Kidney glomerular epithelial cell (primary cell): ENCODE measurements around the gene UTP20.
"Not testable (repeated sequence)": the region's sequence is repeated elsewhere in the genome, so short reads cannot be mapped to it uniquely, and the experiment has no call there.

Experiments used
- DNase-seq: peaks from one replicate; lab custom pipeline; 2025; lab: John Stamatoyannopoulos, UW

Gene UTP20

GRCh38 chr12:101327546-101327945, 47.6 kb downstream of the UTP20 start:
- no peak for DNase-seq

- no peak for DNase-seq
Observed at GRCh38 chr12:101328917-101329316, 49.0 kb downstream of the UTP20 start.

DNA sequence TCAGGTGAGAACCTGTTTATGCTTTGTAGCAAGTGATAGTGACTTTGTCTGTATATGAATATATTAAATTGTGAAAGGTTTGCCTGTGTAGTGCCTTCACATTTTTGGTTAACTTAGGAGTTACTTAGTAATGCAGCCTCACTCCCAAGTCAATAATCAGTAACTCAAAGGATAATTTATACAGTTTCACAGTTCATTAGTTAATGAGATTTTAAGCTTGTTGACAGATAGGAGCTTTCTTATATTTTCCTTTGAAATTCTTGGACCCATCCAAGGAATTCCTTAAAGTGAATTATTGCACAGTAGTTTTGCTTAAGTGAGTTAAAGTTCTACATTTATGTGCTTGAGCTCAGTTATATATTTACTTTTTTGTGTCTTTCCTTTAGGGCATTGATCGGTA, 50.7 kb downstream of the UTP20 start:
- DNase-seq, result no peak

- no peak for DNase-seq
Observed at GRCh38 chr12:101336437-101336836, 56.5 kb downstream of the UTP20 start.

GRCh38 chr12:101338087-101338486, 58.2 kb downstream of the UTP20 start:
- no peak for DNase-seq

GRCh38 chr12:101343893-101344292, 64.0 kb downstream of the UTP20 start:
- DNase-seq, result no peak

DNA sequence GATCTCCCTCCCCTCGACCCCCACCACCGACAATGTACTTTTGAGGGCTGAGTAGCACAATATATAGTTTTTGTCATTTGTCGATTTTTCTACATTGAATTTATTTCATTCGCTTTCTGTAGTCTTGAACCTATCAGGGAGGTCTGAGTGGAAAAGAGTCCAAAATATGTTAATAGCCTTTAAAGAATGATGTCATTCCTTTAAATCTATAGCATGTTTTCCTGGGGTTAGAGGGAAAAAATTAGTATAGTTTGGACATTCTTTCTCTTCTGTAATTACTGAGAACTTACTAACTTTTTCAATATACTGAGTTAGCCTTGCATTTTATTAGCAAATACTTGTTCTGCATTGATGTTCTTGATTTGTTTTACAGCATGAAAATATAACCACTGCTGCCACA, 71.8 kb downstream of the UTP20 start:
- DNase-seq, result no peak

DNA sequence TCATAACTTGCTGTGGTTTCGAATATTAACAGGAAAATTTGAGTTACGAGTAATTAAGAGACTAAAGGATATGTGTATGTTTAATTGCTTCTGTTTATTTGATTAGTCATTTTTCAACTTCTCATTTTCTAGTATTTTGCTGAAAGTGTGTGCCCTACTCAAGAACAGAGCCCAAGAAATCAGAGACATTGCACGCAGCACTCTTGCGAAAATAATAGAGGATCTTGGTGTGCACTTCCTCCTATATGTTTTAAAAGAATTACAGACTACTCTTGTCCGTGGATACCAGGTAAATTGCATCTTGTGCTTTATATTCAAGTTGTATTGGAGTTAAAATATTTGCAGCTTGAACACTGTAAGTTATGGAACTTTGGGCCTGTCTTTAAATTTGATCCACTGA, 76.9 kb downstream of the UTP20 start:
- no peak for DNase-seq

DNA sequence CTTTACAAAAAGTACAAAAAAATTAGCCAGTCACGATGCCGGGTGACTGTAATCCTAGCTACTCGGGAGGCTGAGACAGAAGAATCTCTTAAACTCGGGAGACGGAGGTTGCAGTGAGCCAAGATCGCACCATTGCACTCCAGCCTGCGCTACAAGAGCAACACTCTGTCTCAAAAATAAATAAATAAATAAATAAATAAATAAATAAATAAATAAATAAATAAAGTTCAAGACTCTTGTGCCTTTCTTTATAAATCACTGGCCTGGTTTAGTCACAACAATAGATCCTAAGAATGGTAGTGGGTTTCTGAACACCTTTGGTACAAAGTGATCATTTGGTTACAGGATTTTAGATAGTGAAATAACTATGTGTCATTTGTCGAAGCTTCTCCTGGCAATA, 81.5 kb downstream of the UTP20 start:
- no peak for DNase-seq

- no peak for DNase-seq
Observed at GRCh38 chr12:101368016-101368415, 88.1 kb downstream of the UTP20 start.

- DNase-seq, result no peak
Observed at GRCh38 chr12:101372431-101372830, 92.5 kb downstream of the UTP20 start.

DNA sequence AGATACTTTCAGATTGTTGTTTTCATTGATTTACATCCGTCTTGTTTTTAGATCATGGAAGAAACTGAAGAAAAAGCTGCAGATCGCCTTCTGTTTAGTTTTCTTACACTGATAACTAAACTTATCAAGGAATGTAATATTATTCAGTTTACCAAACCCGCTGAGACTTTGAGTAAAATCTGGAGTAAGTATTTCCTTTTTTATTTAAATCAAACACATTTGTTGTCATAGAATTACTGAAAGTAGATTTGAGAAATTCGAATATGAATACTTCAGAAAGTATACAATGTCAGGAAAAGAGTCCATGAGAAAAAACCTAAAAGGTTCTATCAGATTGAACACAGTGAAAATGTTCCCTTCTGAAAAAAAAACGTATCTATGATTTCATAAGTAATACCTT, 95.7 kb downstream of the UTP20 start:
- DNase-seq, result no peak

DNA sequence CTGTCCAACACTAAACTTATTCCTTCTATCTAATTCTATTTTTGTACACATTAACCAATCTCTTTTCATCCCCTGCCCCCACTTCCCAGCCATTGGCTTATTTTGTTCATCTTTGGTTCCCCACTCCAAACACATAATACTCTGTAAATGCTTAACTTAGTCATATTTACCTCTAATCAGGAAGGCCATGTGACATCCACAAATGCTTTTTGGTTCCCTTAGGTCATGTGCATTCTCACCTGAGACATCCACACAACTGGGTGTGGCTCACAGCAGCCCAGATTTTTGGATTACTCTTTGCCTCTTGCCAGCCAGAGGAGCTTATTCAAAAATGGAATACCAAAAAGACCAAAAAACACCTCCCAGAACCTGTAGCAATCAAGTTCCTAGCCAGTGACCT, 99.2 kb downstream of the UTP20 start:
- DNase-seq, result no peak

DNA sequence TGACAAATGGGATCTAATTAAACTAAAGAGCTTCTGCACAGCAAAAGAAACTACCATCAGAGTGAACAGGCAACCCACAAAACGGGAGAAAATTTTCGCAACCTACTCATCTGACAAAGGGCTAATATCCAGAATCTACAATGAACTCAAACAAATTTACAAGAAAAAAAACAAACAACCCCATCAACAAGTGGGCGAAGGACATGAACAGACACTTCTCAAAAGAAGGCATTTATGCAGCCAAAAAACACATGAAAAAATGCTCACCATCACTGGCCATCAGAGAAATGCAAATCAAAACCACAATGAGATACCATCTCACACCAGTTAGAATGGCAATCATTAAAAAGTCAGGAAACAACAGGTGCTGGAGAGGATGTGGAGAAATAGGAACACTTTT, 111.3 kb downstream of the UTP20 start:
- DNase-seq, result not testable (repeated sequence)

DNA sequence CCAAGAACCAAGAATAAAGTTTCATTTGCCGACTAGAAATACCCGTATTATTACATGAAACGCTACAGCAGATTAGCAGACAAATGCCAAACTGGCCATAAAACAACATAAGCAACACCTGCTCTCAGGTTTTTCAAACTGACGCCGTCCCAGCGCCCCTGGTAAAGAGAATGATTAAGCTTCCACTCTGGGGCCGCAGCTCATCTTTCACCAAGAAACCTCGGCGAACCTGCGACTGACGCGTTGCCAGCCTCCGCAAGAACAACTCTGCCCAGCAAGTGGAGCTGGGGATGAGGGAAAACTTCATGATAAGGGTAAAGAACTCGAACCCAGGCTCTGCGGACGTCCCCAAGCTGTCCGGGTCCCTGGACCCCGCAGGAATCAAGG, 127.1 kb downstream of the UTP20 start:
- DNase-seq, result no peak

DNA sequence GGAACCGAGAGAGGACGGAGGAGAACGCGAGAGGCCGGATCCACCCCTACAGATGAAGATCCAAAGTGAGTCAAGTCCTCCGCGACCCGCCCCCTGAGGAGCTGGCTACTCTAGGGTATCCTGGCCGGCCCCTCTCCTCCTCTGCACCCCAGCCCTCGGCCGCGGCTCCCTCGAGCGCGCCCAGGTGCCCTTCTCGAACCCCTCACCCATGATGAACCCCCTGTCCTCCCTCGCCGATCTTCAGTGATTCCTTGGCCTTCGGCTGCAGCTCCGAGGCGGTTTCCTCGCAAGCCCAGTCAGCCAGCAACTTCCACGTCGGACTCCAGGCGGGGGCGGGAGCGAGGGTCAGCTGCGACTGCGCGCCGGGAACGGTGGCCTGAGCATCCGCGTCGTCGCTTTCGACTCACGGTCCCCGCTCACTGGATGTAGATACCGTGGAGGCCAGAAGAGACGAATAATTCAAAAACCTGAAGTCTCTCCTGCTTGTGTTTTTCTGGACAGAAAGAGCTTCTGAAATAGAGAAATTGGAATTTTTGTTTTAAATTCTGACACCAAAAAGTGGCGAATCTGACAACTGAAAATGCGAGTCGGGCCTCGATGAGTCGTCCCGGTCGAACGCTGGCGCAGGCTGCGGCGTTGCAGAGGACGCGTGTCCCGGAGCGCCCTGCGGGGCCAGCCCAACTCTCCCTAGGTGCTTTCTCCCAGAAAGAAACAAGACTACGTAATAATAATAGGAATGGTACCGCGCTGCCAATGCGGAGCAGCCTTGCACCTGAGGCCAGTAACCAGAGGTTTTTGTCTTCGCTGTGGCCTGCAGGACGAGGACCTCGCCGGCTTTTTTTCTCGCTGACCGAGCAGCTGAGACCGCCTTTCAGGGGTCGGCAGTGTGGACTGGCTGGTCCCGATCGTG, 127.8 kb downstream of the UTP20 start, which contains the start of gene ARL1:
ARL1 (minus strand) TSS at position 337 of the 910 bp plus-strand sequence; CDS start at position 210, 127 bp downstream.
- DNase-seq, result peak; percentile 93

DNA sequence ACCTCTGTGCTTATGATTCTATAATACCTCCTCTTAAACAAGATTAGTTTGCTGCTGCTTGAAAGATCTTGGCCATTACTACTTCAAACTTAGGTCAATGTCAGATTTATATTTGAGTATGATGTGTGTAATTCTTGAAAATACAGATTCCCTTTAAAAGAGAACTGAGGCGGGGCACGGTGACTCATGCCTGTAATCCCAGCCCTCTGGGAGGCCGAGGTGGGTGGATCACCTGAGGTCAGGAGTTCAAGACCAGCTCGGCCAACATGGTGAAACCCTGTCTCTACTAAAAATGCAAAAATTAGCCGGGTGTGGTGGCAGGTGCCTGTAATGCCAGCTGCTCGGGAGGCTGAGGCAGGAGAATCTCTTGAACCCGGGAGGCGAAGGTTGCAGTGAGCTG, 130.3 kb downstream of the UTP20 start:
- not testable (repeated sequence) for DNase-seq

- peak; percentile 51 for DNase-seq
Observed at GRCh38 chr12:101414533-101415119, 134.7 kb downstream of the UTP20 start.

DNA sequence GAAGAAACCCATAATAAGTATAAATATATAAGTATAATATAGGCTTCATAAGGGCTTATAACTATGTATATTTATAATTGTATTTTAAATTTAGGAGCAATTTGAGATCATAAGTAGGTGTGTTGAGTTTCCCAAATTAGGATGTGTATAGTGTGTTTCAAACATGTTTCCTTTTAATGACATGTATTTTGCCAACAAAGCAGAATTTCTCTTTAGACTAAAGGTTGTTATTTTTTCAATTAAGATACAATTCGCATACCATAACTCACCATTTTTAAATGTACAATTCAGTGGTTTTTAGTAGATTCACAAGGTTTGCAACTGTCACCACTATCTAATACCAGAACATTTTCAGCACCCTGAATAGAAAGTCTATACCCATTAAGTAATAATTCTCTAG, 135.3 kb downstream of the UTP20 start:
- DNase-seq, result no peak

GRCh38 chr12:101422066-101422465, 142.2 kb downstream of the UTP20 start:
- not testable (repeated sequence) for DNase-seq

GRCh38 chr12:101424620-101425019, 144.7 kb downstream of the UTP20 start:
- DNase-seq, result no peak

DNA sequence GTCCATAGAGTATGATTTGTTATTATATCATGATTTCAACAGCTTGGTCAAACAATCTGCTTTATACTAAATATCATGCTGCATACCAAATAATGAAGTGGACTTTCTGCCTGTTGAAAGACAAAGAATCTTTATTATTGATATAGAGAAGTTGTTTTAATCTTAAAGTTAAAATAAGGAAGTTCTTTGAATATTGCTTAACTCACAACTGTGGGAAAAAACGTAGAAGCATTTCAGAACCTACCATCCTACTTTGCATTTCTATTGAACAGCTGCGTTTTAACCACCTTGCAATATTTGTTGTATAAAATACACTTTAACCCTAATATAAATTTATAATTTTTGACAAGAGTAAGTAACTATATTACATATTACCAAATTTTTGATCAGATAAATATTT, 150.6 kb downstream of the UTP20 start:
- DNase-seq, result no peak

DNA sequence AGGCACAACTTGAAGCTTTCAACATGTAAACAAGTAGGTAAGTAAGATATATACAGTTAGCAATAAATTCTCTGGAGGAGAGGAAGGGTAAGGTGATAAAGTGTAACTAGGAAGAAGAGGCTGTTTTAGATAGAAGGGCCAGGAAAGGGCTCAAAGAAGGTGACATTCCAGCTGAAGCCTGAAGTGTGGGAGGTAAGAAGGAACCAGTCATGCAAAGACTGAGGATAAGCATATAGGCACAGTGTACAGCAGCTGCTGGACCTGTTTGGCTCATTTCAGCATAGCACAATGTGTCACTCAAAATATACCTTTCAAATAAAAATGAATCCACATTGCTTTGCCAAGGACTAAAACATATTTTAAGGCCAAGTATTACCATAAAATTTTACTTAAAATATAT, 156.2 kb downstream of the UTP20 start:
- DNase-seq, result no peak
